ENCODE measurements around the gene DNAH12.

Gene DNAH12

GRCh38 chr3:57544181-57545125 is at the start of gene DNAH12:
Gene DNAH12, minus strand, starts transcription at chr3:57544344. Its CDS starts 1,474 bp downstream, at chr3:57542870.
- DNase-seq: no peak
- Histone ChIP-seq H4K20me1 (ENCODE audit: insufficient read depth, low read length) (no peaks in the 10 kb centered on the region), H3K9ac (ENCODE audit: low read length) (no peak within 1 kb of the TSS), H3K27ac (ENCODE audit: low read length) (no peak within 1 kb of the TSS), H3K9me2 (replicated peaks; ENCODE audit: insufficient read depth, low read length) (no peaks in the 10 kb centered on the region), H3K4me1 (ENCODE audit: low read length) (no peaks in the 10 kb centered on the region), H3K79me2 (ENCODE audit: low read length) (no peaks in the 10 kb centered on the region), H3K9me3 (replicated peaks; ENCODE audit: insufficient read depth, low read length) (no peaks in the 10 kb centered on the region), H3K4me3 (ENCODE audit: low read length) (no peak within 1 kb of the TSS), H3K36me3 (replicated peaks; ENCODE audit: insufficient read depth, low read length) (no peaks in the 10 kb centered on the region), H2AFZ (ENCODE audit: low read length) (no peak within 1 kb of the TSS), H3K27me3 (replicated peaks; ENCODE audit: insufficient read depth, low read length) (no peaks in the 10 kb centered on the region), H3K4me2 (ENCODE audit: low read depth, low read length) (no peak within 1 kb of the TSS), H3F3A (ENCODE audit: insufficient read depth, low read length) (no peaks in the 10 kb centered on the region)
- TF ChIP-seq EZH2 (optimal IDR thresholded peaks at IDR 0.05; ENCODE audit: low read depth, low read length) (no peak), EZH2phosphoT487 (IDR thresholded peaks at IDR 0.05; ENCODE audit: low read length) (no peak), CTCF (IDR thresholded peaks at IDR 0.05; ENCODE audit: low read length) (no peak)

GRCh38 chr3:57592306-57592705 is 48.2 kb upstream of the DNAH12 start:
- no peaks in the 10 kb centered on the region for H3K9me2 ChIP-seq (replicated peaks; ENCODE audit: insufficient read depth, low read length)
- H3K4me3 ChIP-seq (ENCODE audit: low read length): no peak overlapping the region
- H3K9ac ChIP-seq (ENCODE audit: low read length): no peak overlapping the region
- no peaks in the 10 kb centered on the region; the same call in 1 of the 2 replicates for H3K36me3 ChIP-seq (replicated peaks; ENCODE audit: insufficient read depth, low read length)
- TF ChIP-seq EZH2 (optimal IDR thresholded peaks at IDR 0.05; ENCODE audit: low read depth, low read length) (no peak), CTCF (IDR thresholded peaks at IDR 0.05; ENCODE audit: low read length) (no peak), EZH2phosphoT487 (IDR thresholded peaks at IDR 0.05; ENCODE audit: low read length) (no peak)
- no peak overlapping the region for H3K4me2 ChIP-seq (ENCODE audit: low read depth, low read length)
- peaks cover 18% of the 10 kb centered on the region for H4K20me1 ChIP-seq (ENCODE audit: insufficient read depth, low read length)
- H3K27ac ChIP-seq (ENCODE audit: low read length): no peak overlapping the region
- H3K4me1 ChIP-seq (ENCODE audit: low read length): peaks cover 14% of the 10 kb centered on the region; the same call in 1 of the 2 replicates
- H3K79me2 ChIP-seq (ENCODE audit: low read length): peaks cover 95% of the 10 kb centered on the region
- peaks cover 12% of the 10 kb centered on the region for H3F3A ChIP-seq (ENCODE audit: insufficient read depth, low read length)
- no peaks in the 10 kb centered on the region for H3K27me3 ChIP-seq (replicated peaks; ENCODE audit: insufficient read depth, low read length)
- no peaks in the 10 kb centered on the region for H3K9me3 ChIP-seq (replicated peaks; ENCODE audit: insufficient read depth, low read length)
- no peak for DNase-seq
- H2AFZ ChIP-seq (ENCODE audit: low read length): no peak overlapping the region

- H3K9ac ChIP-seq (ENCODE audit: low read length): no peak overlapping the region
- H3K4me1 ChIP-seq (ENCODE audit: low read length): 0 out of 2 replicates have a peak, but pooled peaks cover 4% of the 10 kb centered on the region
- H3K27me3 ChIP-seq (replicated peaks; ENCODE audit: insufficient read depth, low read length): no peaks in the 10 kb centered on the region
- no peak for DNase-seq
- no peak overlapping the region for H3K4me3 ChIP-seq (ENCODE audit: low read length)
- peaks cover 97% of the 10 kb centered on the region for H3K79me2 ChIP-seq (ENCODE audit: low read length)
- no peaks in the 10 kb centered on the region for H3K9me3 ChIP-seq (replicated peaks; ENCODE audit: insufficient read depth, low read length)
- no peak overlapping the region for H3K4me2 ChIP-seq (ENCODE audit: low read depth, low read length)
- H3K27ac ChIP-seq (ENCODE audit: low read length): no peak overlapping the region
- no peaks in the 10 kb centered on the region; the same call in none of the 2 replicates for H3K36me3 ChIP-seq (replicated peaks; ENCODE audit: insufficient read depth, low read length)
- H3K9me2 ChIP-seq (replicated peaks; ENCODE audit: insufficient read depth, low read length): no peaks in the 10 kb centered on the region
- no peak overlapping the region for H2AFZ ChIP-seq (ENCODE audit: low read length)
- peaks cover 22% of the 10 kb centered on the region for H4K20me1 ChIP-seq (ENCODE audit: insufficient read depth, low read length)
- H3F3A ChIP-seq (ENCODE audit: insufficient read depth, low read length): no peaks in the 10 kb centered on the region
- no peak for TF ChIP-seq EZH2phosphoT487 (IDR thresholded peaks at IDR 0.05; ENCODE audit: low read length)
- no peak for TF ChIP-seq CTCF (IDR thresholded peaks at IDR 0.05; ENCODE audit: low read length)
- TF ChIP-seq EZH2 (optimal IDR thresholded peaks at IDR 0.05; ENCODE audit: low read depth, low read length): no peak
Measured at GRCh38 chr3:57587905-57588304, 43.8 kb upstream of the DNAH12 start.

Data from MM.1S (cell line).